OCI-LY7 (cell line): ENCODE results near the gene WNT1. TPM values are rescaled to one million over a fixed set of nuclear protein-coding genes. Genes with fewer than 3 reads are reported as not detected.

Experiments used
- BruUV-seq: library from RNA; stranded (reverse); fragments of 400-500 nt; replicated peaks from 2 replicates; lab custom pipeline; 2021; lab: Mats Ljungman, UMichigan
- CTCF ChIA-PET: fragments of 300-600 bp; sonication (Branson Sonifier 250); formaldehyde crosslinking; loops from one replicate; lab custom pipeline; 2022; ENCODE audit warnings: antibody characterized with exemption; ENCODE audit not compliant: unreplicated experiment; lab: Charles Lee
- POLR2A ChIA-PET: fragments of 300-600 bp; sonication (Branson Sonifier 250); formaldehyde crosslinking; loops from one replicate; lab custom pipeline; 2022; ENCODE audit warnings: antibody characterized with exemption; lab: Charles Lee
- DNase-seq: peaks from one replicate; pipeline ENCODE4 v3.0.0-alpha.2; 2015; ENCODE audit warnings: low spot score
- H2AFZ ChIP-seq: fragments of 200-600 bp; sonication (generic), shearing (Covaris generic); 2 replicates; pipeline ENCODE4 v1.6.1; 2014; ENCODE audit warnings: mild to moderate bottlenecking, antibody characterized with exemption, low read length, moderate library complexity
- H3K27ac ChIP-seq: fragments of 200-600 bp; sonication (generic); 2 replicates; pipeline ENCODE4 v1.5.1; 2014; ENCODE audit warnings: mixed run types, low read depth, mild to moderate bottlenecking, moderate library complexity, low read length, inconsistent platforms; ENCODE audit not compliant: poor library complexity, severe bottlenecking
- H3K36me3 ChIP-seq: fragments of 200-600 bp; sonication (generic); 2 replicates; pipeline ENCODE4 v1.6.1; 2014; ENCODE audit warnings: mild to moderate bottlenecking, antibody characterized with exemption, low read length, moderate library complexity, mixed read lengths; ENCODE audit not compliant: insufficient read depth
- H3K4me1 ChIP-seq: fragments of 200-600 bp; sonication (generic); 2 replicates; pipeline ENCODE4 v1.5.1; 2014; ENCODE audit warnings: mild to moderate bottlenecking, low read length; ENCODE audit not compliant: insufficient read depth, poor library complexity, severe bottlenecking
- H3K4me2 ChIP-seq: fragments of 200-600 bp; sonication (generic); 2 replicates; pipeline ENCODE4 v1.6.1; 2014; ENCODE audit warnings: mild to moderate bottlenecking, low read length
- H3K4me3 ChIP-seq: fragments of 200-600 bp; sonication (generic); 2 replicates; pipeline ENCODE4 v1.5.1; 2014; ENCODE audit warnings: mild to moderate bottlenecking, low read depth, low read length; ENCODE audit not compliant: poor library complexity, severe bottlenecking
- H3K79me2 ChIP-seq: fragments of 200-600 bp; sonication (generic); 2 replicates; pipeline ENCODE4 v1.6.1; 2016; ENCODE audit warnings: low read depth, mild to moderate bottlenecking, low read length, moderate library complexity, mixed read lengths; ENCODE audit not compliant: insufficient read depth
- H3K9me2 ChIP-seq: fragments of 200-600 bp; sonication (generic); 2 replicates; pipeline ENCODE4 v1.6.1; 2016; ENCODE audit warnings: mild to moderate bottlenecking, low read length, mixed read lengths; ENCODE audit not compliant: insufficient read depth
- H3K9me3 ChIP-seq: fragments of 200-600 bp; sonication (generic); 2 replicates; pipeline ENCODE4 v1.6.1; 2014; ENCODE audit warnings: mild to moderate bottlenecking, mixed run types, low read length, mixed read lengths
- H4K20me1 ChIP-seq: fragments of 200-600 bp; sonication (generic); 2 replicates; pipeline ENCODE4 v1.6.1; 2014; ENCODE audit warnings: mild to moderate bottlenecking, antibody characterized with exemption, low read length, moderate library complexity, mixed read lengths; ENCODE audit not compliant: insufficient read depth
- CTCF ChIP-seq: fragments of 200-600 bp; sonication (generic); conservative IDR thresholded peaks from 2 replicates; pipeline ENCODE4 v1.5.1; 2014; ENCODE audit warnings: mild to moderate bottlenecking, antibody characterized with exemption, low read length, moderate library complexity, mixed read lengths
- EZH2phosphoT487 ChIP-seq: fragments of 200-600 bp; sonication (generic); IDR thresholded peaks from 2 replicates; pipeline ENCODE4 v1.6.1; 2018; ENCODE audit warnings: low read depth, borderline replicate concordance, mild to moderate bottlenecking, mixed run types, antibody characterized with exemption, low read length, moderate library complexity, mixed read lengths
- intact Hi-C: fragments of 100-400 bp; cut with micrococcal nuclease; formaldehyde crosslinking; loops from one replicate; pipeline ENCODE4 v1.10.0; 2022; ENCODE audit not compliant: unreplicated experiment
- total RNA-seq, 2 experiments: library from RNA; depleted of rRNA in 1 of 2; stranded (reverse); fragments of >200 nt in 1 of 2; shearing (Covaris generic) in 1 of 2; gene quantifications; 2 replicates each; pipeline ENCODE4 v1.2.3, GENCODE V29; 2014 to 2022

Gene WNT1
- total RNA-seq, 2 experiments from 2014 or later: not detected

DNA sequence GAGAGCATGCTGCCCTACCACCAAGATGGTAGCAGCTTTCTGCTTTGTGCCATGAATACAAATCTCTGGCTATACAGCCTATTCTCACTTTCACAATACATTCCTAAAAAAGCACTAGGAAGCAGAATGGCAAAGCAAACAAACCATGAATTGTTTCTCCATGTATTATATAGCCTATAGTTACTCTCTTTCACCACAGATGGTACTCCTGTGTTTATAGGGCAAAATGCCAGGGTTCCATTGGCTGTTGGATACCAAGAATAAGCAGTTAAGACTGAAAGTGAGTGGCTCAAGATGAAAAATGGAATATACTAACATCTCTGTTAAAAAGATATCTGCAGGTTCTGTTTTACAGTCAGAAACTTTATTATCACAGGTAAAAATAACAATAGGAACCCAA is 31.9 kb upstream of the WNT1 start:
- Histone ChIP-seq H3K36me3 (peaks cover 21% of the 10 kb centered on the region), H3K4me2 (no peak overlapping the region), H4K20me1 (no peaks in the 10 kb centered on the region), H3K9me2 (no peaks in the 10 kb centered on the region), H2AFZ (no peak overlapping the region), H3K79me2 (0 out of 2 replicates have a peak, but pooled peaks cover 5% of the 10 kb centered on the region), H3K27ac (no peak overlapping the region), H3K4me1 (no peaks in the 10 kb centered on the region), H3K9me3 (no peaks in the 10 kb centered on the region), H3K4me3 (no peak overlapping the region)
- BruUV-seq: no TSS peak
- ChIA-PET CTCF (no interaction called here), POLR2A (no interaction called here)
- DNase-seq: no peak
- intact Hi-C loops: no loop called here
- TF ChIP-seq EZH2phosphoT487 (no peak), CTCF (no peak)

DNA sequence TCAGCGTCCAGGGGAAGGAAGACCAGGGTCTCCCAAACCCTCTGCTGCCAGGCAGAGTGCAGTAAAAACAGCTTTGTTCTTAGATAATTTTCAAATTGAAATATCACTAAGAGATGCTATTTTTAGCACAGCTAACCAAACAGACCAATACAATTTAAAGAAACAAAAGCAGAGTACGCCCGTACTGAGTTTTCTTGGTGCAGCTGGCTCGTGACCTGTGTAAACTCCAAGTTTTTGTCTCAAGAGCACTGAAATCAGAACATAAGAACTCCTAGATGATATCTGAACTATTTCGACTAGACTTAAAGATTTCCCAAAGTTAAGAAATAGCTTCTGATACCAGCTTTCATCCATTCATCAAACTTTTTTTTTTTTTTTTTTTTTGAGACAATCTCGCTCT is 31.2 kb upstream of the WNT1 start:
- H3K79me2 ChIP-seq: 0 out of 2 replicates have a peak, but pooled peaks cover 5% of the 10 kb centered on the region
- no peaks in the 10 kb centered on the region for H3K4me1 ChIP-seq
- H2AFZ ChIP-seq: no peak overlapping the region
- no peaks in the 10 kb centered on the region for H3K9me2 ChIP-seq
- BruUV-seq: no TSS peak
- POLR2A ChIA-PET: interaction anchor here (0.7 to 0.9 kb wide), 2 partner anchors 12 to 34 kb away, joined by 3 to 4 read pairs; no protein-coding TSS in a partner anchor
- CTCF ChIA-PET: no interaction called here
- no peaks in the 10 kb centered on the region for H3K9me3 ChIP-seq
- H4K20me1 ChIP-seq: no peaks in the 10 kb centered on the region
- no peak for TF ChIP-seq EZH2phosphoT487
- TF ChIP-seq CTCF: no peak
- DNase-seq: no peak
- no peak overlapping the region for H3K4me3 ChIP-seq
- no peak overlapping the region for H3K4me2 ChIP-seq
- H3K36me3 ChIP-seq: peaks cover 16% of the 10 kb centered on the region
- H3K27ac ChIP-seq: no peak overlapping the region
- intact Hi-C loops: no loop called here

DNA sequence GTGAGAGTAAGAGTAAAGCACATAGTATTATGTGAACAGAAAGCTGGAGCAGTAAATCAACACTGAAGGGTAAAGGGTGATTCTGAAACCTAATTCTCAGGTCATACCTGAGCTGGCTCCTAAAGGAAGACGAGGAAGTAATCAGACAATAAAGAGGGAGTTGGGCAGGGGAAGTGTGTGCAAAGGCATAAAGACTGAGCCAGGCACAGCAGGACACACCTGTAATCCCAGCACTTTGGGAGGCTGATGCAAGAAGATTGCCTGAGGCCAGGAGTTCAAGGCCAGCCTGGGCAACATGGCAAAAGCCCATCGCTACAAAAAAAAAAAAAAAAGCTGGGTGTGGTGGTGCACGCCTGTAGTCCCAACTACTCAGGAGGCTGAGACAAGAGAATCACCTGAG is 30.4 kb upstream of the WNT1 start:
- Histone ChIP-seq H3K4me1 (no peaks in the 10 kb centered on the region), H3K4me2 (no peak overlapping the region), H3K27ac (no peak overlapping the region), H4K20me1 (no peaks in the 10 kb centered on the region), H2AFZ (no peak overlapping the region), H3K9me2 (no peaks in the 10 kb centered on the region), H3K36me3 (peaks cover 18% of the 10 kb centered on the region), H3K79me2 (0 out of 2 replicates have a peak, but pooled peaks cover 5% of the 10 kb centered on the region), H3K9me3 (no peaks in the 10 kb centered on the region), H3K4me3 (no peak overlapping the region)
- ChIA-PET CTCF (interaction anchor here (0.6 kb wide), 1 partner anchor 18 kb away, joined by 3 read pairs; no protein-coding TSS in a partner anchor), POLR2A (interaction anchor here (0.6 to 0.9 kb wide), 3 partner anchors 11 to 96 kb away, joined by 3 read pairs; partner anchors contain the start of gene DDX23)
- intact Hi-C loops: no loop called here
- BruUV-seq: no TSS peak
- TF ChIP-seq EZH2phosphoT487 (no peak), CTCF (no peak)
- DNase-seq: no peak
